NCI-H774 (cell line): ENCODE results near the gene TCAP.
"Not testable (repeated sequence)": the region's sequence is repeated elsewhere in the genome, so short reads cannot be mapped to it uniquely, and the experiment has no call there.

Experiments
- DNase-seq: peaks from one replicate; lab custom pipeline; 2025; lab: John Stamatoyannopoulos, UW

TCAP gene

DNA sequence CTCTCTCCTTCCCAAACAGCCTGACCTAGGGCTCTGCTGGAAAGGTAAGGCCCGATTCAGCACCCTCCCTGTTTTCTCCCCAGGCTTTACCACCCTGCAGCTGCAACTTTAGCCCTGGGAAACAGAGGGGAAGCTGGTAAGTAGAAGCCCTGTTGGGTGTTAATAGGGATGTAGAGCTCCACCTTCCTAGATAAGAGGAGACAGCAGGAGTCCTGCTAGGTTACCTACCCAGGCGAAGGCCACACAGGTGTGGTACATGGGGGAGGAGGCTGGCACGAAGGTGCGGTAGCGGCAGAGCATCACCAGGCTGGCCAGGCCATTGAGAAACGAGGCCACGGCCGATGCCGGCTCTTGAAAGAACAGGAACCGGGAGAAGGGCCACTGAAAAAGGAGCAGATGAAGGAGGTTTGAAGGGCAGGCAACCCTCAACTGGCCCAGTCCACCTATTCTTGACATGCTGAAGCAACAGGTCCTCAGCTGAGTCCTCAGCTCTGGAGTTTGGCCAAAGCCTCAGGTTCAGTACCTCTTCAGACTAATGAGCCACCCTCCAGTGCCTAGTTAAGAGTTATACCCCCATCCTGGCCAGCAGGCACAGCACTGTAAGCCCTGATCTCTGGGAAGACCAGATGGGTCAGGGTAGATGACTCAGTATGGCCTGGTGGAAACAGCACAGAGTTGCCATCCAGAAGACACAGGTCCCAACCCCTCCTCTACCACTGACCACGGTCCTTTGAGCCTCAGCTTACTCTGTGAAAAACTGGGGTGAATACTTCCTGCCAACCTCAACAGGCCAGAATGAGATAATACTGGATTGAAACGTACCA is 19.4 kb downstream of the TCAP start:
- no peak for DNase-seq

DNA sequence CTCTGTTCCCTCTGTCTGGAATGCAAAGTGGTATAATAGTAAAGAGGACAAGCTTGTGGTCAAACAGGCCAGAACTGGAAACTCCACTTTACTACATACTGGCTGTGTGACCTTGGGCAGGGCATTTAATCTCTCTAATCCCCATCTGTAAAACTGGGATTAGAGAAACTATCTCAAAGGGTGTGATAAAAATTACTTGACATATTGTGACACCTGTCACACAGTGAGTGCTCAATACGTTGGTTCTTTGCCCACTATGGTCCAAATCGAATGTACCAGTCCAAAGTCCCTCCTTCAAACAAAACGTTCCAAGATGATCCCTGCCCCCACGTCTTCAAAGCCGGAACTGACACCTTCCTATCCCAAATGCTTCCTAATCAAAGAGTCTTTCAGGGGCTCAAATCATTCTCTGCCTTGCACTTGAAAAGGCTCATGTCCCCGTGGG is 22.0 kb downstream of the TCAP start:
- no peak for DNase-seq

DNA sequence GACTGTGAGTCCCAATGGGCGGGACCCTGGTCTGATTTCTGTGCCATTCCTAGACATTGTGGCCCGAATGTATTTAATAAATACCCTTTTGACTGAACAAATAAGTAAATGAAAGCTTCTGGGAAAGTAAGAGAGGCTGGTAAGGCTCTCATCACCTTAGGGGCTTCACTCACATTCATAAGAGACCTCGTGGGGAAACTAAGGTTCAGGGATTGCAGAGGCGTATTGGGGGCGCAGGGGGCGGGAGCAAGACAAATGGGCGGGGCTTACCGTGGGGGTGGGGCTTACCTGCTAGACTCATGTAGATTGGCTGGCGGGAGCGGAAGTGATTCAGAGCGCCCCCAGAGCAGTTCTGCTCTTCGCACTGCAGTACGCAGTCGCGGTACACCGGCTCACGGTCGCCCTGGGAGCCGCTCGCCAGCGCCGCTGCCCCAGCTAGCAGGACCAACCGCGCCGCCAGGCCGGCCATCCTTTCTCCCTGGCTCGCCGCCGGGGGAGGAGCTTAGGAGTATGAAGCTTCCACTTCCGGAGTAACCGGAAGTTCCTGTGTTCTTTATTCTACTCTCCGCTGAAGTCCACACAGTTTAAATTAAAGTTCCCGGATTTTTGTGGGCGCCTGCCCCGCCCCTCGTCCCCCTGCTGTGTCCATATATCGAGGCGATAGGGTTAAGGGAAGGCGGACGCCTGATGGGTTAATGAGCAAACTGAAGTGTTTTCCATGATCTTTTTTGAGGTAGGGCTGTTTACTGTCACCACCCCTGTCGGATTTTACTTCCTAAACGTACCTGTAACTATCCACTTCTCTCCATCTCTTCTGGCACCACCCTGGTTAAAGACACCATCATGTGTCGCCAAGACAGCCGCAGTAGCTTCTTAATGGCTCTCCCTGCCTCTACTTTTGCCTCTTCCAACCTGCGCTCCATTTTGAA is 22.7 kb downstream of the TCAP start, which contains the start of gene PGAP3:
Gene PGAP3 (minus strand): TSS at position 512 of the 929 bp plus-strand sequence. CDS start 43 bp downstream, at position 469.
- peak; percentile 95 for DNase-seq

DNA sequence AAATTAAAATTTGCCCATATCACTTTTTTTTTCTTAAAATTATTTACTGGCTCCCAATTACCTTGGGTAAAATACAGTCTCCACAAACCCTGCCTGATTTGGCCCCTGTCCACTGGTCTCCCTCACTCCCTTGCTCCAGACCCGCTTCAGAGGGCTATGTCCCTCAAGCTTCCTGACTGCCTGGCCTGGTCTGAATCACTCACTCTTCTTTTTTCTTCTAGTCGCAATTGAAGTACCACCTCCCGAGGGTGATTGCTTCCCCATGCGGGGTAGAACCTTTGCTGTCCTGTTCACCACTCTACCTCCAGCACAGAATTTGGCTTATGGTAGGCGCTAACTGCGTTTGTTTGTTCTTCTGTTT is 23.3 kb downstream of the TCAP start:
- DNase-seq: no peak

DNA sequence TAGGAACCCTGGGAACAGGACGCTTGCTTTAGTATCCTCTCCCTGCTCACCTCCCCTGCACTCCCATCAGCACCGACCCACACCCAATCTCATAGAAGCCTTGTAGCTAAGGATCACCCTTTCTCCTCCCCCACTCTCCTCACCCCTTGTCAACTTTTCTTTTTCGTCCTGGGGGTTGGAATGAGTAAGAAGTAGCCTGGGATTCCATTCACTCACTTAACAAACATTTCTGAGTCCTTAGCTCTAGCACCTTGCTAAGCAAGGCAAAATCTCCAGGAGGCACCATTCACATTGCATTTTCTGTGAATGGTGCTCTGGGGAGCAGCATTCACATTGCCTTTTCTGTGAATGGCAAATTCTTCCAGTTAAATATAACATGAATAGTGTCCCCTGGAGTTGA is 23.8 kb downstream of the TCAP start:
- no peak for DNase-seq

DNA sequence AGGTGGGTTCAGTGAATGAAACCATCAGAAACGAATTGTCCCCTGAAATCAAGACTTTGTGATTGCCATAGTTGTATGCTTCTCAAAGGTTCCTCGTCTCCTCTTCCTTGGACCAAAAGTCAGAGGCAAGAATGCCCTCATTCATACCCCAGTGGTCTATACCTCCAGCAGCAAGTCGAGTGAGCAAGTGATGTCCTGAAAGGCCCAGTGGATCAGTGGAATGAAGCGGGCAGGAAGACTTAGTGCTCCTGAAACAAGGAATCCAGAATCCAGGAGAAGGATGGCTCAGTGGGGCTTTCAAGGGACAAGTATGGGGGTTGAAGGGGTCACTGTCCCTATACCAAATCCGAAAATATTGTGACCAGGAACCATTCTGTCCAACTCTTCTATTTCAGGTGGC is 29.4 kb downstream of the TCAP start:
- DNase-seq: no peak

DNA sequence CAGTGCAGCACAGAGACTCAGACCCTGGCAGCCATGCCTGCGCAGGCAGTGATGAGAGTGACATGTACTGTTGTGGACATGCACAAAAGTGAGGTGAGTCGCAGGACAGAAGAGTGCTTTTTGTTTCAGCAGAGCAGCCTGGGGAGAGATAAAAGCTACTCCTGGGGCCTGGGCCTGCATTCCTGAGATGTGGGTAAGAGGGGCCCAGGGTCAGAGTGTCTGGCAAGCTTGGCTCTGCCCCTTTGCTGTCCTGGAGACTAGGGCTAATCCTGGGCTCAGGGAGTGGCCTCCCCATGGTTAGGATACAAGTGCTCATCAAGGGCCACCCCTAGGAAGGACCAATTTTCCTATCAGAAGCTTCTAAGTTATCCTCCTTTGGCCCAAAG is 29.9 kb downstream of the TCAP start:
- DNase-seq: no peak

DNA sequence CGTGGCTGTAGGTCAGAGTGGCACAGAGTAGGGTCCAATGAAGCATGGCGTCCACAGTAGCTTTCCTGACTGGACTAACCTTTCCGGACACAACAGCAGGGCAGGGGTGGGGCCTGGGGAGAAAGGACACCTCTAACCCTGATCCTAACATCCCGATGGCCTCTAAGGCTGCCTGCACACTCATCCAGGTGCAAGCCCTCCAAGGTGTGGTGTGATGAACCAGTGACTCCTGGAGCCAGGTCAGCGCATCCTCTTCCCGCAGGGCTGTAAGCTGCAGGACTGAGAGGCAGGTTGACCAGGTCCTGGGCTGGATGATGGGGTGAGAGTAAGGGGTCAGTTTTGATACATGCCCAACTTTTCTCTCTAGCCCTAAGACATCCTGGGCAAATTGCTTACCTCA is 31.6 kb downstream of the TCAP start:
- no peak for DNase-seq

DNA sequence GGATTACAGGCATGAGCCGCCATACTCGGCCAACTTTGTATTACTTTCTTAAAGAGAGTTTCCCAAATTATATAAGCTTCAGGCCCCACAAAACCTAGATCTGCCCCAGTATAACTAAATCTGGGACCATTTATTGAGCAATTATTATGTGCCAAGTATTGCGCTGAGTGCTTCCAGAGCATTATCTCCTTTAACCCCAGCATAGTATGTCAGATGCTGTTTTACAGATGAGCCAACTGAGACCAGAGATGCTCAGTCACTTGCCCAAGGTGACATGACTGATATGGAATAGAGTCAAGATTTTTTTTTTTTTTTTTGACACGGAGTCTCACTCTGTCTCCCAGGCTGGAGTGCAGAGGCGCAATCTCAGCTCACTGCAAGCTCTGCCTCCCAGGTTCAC is 32.8 kb downstream of the TCAP start:
- no peak for DNase-seq

DNA sequence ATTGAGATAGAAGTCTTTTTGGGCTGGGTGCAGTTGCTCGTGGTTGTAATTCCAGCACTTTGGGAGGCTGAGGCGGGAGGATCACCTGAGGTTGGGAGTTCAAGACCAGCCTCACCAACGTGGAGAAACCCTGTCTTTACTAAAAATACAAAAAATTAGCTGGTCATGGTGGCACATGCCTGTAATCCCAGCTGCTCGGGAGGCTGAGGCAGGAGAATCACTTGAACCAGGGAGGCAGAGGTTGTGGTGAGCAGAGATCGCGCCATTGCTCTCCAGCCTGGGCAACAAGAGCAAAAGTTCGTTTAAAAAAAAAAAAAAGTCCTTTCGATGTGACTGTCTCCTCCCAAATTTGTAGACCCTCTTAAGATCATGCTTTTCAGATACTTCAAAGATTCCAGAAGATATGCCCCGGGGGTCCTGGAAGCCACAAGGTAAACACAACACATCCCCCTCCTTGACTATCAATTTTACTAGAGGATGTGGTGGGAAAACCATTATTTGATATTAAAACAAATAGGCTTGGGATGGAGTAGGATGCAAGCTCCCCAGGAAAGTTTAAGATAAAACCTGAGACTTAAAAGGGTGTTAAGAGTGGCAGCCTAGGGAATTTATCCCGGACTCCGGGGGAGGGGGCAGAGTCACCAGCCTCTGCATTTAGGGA is 34.1 kb downstream of the TCAP start:
- DNase-seq: not testable (repeated sequence)

DNA sequence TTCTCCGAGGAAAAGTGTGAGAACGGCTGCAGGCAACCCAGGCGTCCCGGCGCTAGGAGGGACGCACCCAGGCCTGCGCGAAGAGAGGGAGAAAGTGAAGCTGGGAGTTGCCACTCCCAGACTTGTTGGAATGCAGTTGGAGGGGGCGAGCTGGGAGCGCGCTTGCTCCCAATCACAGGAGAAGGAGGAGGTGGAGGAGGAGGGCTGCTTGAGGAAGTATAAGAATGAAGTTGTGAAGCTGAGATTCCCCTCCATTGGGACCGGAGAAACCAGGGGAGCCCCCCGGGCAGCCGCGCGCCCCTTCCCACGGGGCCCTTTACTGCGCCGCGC is 34.6 kb downstream of the TCAP start, which contains the start of gene ERBB2:
Gene ERBB2 (plus strand): TSS at position 247 of the 330 bp plus-strand sequence. CDS start 175 bp downstream, outside the sequence.
- DNase-seq: no peak

DNA sequence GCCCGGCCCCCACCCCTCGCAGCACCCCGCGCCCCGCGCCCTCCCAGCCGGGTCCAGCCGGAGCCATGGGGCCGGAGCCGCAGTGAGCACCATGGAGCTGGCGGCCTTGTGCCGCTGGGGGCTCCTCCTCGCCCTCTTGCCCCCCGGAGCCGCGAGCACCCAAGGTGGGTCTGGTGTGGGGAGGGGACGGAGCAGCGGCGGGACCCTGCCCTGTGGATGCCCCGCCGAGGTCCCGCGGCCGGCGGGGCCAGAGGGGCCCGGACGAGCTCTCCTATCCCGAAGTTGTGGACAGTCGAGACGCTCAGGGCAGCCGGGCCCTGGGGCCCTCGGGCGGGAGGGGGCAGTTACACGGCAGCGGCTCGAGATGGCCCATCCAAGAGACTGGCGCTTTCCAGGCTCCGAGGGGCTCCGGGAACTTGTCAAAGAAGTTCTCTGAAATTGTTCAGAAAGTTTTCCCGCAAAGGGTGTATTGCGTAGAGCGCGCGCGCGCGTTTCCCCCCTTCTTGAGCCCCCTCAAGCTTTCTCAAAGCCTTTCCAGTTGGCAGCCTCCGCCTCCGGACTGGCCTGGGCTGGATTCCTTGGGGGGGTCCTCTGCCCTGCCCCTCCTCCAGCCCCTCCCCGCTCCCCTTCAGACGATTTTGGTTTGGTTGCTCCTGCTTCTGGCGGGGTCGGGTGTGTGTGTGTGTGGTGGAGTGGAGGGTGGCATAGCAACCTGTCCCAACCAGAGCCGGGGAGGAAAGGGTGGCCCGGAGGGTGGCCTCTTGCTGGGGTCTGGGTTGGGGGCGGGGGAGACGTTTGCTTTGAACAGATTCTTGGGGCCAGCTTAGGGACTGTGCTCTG is 35.2 kb downstream of the TCAP start:
- DNase-seq: no peak

DNA sequence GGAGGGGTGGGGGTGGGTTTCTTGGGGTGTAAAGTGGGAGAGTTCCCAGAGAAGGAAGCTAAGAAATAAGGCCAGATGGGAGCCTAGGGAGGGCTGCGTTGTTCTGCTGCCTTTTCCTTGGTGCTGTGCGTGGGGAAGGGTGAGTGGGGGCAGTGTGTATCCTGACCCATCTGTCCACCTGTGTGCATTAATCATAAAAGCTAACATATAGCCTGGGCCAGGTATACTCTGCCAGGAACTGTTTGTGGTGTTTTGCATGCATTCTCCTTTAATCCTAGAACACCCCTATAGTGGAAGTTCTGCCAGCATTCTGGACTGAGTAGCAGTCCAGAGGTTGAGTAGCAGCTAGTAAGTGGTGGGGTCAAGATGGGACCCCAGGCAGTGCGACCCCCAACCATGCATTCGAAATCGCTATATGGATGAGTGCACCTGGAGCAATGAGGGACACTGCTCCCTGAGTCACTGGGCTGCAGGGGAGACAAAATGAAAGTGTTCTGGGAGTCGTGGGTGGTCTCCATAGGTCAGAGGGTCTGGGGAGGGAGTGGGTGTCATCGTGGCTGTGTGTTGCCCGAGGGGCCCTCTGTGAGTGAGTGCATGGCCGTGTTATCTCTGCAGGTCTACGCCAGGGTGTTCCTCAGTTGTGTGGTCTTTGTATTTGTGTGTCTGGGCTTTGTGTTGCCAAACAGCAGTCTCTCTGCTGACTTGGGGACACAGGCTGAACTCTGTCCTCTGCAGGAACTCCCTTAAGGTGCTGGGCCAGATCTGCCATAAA is 36.0 kb downstream of the TCAP start:
- no peak for DNase-seq

DNA sequence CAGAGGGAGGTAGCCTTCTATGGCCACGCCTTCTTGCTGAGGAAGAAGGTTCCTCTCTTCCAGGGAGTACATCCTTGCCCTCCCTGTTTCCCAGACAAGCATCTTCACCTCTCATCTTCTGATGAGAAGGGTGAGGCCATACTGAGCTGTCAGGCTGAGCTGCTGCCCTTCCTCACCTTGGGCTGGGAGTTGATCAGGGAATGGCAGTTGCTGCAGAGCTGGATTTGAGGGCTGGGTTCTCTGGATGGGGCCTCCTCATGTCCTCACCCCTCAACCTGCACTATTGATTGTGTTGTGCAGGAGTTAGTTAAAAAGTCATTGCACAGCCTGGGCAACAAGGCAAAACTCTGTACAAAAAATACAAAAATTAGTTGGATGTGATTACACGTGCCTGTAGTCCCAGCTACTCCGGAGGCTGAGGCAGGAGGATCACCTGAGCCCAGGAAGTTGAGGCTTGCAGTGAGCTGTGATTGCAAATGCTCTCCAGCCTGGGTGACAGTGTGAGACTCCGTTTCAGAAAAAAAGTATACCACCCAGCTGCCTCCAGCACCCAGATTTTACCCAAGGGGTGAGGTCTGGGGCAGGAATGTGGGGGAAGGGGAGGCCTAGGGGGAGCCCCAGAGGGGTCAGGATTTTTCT is 36.8 kb downstream of the TCAP start:
- DNase-seq: no peak

DNA sequence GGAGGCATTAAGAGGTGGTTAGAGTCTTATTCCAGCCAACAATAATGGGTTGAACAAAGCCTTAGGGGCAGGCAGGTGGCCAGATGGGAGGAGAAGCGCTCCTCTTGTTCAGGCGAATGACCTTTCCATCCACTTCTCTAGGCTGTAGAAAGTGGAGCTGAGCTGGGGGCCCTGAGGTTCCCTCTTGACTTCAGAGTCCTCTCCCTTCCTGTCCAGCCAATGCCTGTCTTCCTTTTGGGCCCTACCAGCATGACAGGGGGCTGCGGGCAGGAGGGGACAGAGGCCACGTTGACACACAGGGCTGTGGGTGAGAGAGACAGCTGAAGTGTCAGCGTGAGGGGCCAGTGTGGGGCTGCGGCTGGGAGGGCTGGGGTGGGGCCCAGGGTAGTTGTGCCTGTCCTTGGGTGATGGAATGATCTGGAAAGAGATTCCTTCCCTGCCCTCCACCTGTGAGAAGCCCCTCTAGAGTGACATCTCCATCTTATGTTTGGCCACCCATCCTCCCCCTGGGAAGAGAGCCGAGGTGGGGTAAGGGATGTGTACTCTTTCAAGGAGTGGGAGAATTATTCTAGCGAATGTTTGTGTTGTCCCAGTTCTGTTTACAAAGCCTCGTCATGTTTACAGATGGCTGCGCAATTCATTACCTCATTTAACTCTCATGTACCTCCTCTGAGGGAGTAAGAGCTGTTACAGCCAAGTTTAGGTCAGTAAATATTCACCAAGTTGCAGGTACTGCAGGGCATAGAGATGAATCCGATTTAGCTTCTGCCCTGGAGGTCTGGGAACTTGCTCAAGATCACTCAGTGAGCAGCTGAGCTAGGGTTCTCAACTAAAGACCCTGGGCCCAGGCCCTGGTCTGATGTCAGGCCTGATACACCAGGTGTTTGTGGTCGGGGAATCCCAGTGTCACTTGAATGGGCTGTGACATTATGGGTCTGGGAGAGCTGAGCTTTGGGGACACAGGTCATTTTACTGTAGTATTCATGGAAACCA is 38.0 kb downstream of the TCAP start:
- DNase-seq: peak; percentile 66

DNA sequence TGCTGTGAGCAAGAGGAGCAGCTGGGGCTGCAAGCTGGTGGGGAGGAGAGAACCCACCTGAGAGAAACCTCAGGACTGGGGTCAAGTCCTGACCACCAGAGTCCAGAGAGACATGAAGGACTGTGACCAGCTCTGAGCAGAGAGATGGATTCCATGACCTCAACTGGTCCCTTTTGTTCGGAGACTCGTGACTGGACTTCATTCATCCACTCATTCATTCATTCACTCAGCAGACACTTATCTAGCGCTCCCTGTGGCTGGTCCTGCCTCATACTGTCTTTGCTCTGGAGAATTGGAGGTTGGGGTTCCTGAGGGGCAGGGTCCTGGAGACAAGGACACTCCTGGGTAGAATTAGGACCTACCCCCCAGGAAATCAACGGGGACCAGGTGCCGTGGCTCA is 38.8 kb downstream of the TCAP start:
- no peak for DNase-seq

DNA sequence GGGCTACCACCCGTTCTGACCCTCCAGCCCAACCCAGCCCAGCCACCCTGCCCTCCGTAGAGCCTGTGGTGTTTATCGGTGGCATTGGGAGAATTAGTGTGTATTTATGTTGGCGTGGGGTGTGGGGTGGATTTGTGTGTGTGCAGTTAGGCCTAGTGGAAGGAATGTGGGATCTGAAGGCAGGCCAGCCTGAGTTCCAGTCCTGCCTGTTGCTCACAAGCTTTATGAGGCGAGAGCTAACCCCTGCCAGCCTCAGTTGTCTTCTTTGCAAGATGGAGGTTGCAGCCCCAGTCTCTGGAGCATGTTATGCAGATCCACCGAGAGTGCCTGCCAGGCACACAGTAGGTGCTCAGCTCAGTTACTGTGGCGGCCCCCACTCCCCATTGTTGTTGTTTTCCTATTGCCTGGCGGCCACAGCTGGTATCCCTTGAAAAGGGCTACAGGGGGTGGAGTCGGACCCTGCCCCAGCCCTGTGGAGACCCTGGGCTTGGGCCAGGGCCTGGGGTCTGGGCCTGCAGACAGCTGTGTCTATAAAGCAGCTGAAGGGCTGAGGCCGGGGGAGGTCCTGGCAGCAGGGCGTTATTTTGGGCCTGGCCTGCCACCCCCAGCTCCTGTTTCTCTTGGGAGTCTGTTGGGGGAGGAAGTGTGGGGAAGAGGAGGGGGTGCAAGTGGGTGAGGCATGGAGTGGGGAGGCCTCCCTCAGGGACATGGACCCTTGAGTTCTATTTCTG is 39.8 kb downstream of the TCAP start:
- no peak for DNase-seq

DNA sequence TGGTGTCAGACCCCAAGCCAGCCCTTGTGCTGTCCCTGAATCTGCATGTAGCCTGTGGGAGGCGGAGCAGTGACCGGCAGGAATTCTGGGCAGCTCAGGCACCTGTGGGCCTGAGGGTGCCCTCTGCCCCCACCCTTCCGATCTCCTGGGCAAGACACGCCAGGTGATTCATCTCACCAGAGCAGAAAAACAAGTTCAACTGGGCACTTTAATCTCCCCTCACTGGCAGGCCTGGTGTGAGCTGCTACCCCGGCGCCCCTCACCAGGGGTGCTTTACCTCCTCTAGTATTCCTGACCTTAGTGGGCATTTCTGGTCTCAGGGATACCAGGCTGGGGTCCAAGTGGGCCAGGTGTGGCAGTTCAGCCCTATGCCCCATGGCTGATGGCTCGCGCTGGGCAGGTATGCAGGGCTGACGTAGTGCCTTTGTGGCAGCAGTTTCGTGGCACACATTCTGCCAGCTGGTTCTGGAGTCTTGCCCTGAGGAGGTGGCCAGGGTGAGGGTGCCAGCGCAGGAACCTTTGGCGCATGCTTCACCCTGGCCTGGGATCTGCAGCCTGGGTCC is 40.7 kb downstream of the TCAP start:
- no peak for DNase-seq
